Upper lobe of right lung (tissue), 1 donor: Measurements from ENCODE around the gene RPA3. TPM values are rescaled to one million over a fixed set of nuclear protein-coding genes. Genes with fewer than 3 reads are reported as not detected.
"Not testable (repeated sequence)": the region's sequence is repeated elsewhere in the genome, so short reads cannot be mapped to it uniquely, and the experiment has no call there.

Experiments
- ATAC-seq: fragments of 200-7000 bp; cut with Tn5 transposase; one replicate; pipeline ENCODE4 v1.9.1; 2020; ENCODE audit warnings: mild to moderate bottlenecking, moderate library complexity
- DNase-seq: peaks from one replicate; pipeline ENCODE4 v3.0.0-alpha.2; 2020
- H3K27ac ChIP-seq: fragments of 200-600 bp; one replicate; pipeline ENCODE4 v1.8.0; 2022
- H3K27me3 ChIP-seq: fragments of 200-600 bp; one replicate; pipeline ENCODE4 v1.8.0; 2022; ENCODE audit warnings: mild to moderate bottlenecking
- H3K36me3 ChIP-seq: fragments of 200-600 bp; one replicate; pipeline ENCODE4 v1.8.0; 2022
- H3K4me1 ChIP-seq: fragments of 200-600 bp; one replicate; pipeline ENCODE4 v1.8.0; 2022
- H3K4me3 ChIP-seq: fragments of 200-600 bp; one replicate; pipeline ENCODE4 v1.8.0; 2022; ENCODE audit warnings: mild to moderate bottlenecking
- H3K9me3 ChIP-seq: fragments of 200-600 bp; one replicate; pipeline ENCODE4 v1.8.0; 2022
- CTCF ChIP-seq: fragments of 200-600 bp; IDR thresholded peaks from one replicate; pipeline ENCODE4 v1.8.0; 2022; ENCODE audit warnings: antibody characterized with exemption
- intact Hi-C: fragments of 100-400 bp; cut with DNase I; formaldehyde crosslinking; loops from one replicate; pipeline ENCODE4 v1.11.0; 2022
- total RNA-seq: library from RNA; stranded (reverse); fragmentation: NEBNext Ultra II Directional; extraction: Animal tissue kit (Norgen Biotek cat#: 25700); gene quantifications from one replicate; pipeline ENCODE4 v1.2.1, GENCODE V29; 2021
- donor health status: DM: no; HTN: yes; CAD: no; lungs with severe emphysema.

RPA3 gene
- total RNA-seq, 1 donor from 2014 or later, result 21.4 TPM

DNA sequence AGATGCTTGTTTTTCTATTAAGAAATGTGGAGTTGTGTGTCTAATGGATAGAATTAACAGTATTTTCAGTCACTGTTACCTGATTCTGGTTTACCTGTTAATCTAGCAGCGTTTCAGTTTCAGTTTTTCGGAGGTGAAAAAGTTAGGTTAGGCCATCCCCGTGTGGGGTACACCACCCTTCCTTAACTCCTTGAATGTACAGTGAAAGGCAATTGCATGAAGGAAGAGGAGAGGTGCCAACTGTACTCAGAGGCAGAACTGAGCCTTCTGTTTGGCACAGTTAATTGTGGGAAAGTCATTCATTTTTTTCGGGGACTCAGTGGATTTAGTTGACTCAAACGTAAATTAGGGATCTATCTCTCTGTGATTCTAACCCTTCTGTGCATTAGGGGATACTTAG is 35.5 kb downstream of the RPA3 start:
- H3K4me3 ChIP-seq, result no peak overlapping the region
- ATAC-seq (peak; percentile 47), DNase-seq (no peak)
- H3K27ac ChIP-seq, result no peak overlapping the region
- no peaks in the 10 kb centered on the region for H3K36me3 ChIP-seq
- peaks cover 23% of the 10 kb centered on the region for H3K4me1 ChIP-seq
- TF ChIP-seq CTCF, result no peak
- H3K27me3 ChIP-seq, result no peaks in the 10 kb centered on the region
- H3K9me3 ChIP-seq, result no peaks in the 10 kb centered on the region
- intact Hi-C loops, result no loop called here

DNA sequence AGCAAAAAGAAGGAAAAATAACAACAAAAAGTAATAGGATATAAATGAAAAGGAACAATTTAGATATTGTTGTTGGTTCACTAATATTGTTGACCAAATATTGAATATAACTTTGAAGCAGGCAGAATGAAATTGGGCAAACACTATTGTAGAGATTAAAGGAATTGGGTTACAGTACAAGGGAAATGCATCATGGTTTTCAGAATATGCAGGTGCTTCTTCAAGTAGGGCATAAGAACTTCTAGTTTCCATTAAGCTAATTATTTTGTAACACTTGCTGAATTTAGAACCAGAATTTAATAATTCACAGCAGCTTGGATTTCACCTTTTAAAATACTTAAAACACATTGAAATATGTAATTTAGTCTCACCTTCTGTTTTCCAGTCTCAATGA is 36.5 kb downstream of the RPA3 start:
- no peak for ATAC-seq
- H3K4me1 ChIP-seq, result peaks cover 15% of the 10 kb centered on the region
- no peaks in the 10 kb centered on the region for H3K9me3 ChIP-seq
- H3K27me3 ChIP-seq, result no peaks in the 10 kb centered on the region
- H3K27ac ChIP-seq, result no peak overlapping the region
- no peaks in the 10 kb centered on the region for H3K36me3 ChIP-seq
- no peak for TF ChIP-seq CTCF
- DNase-seq, result no peak
- intact Hi-C loops, result no loop called here
- H3K4me3 ChIP-seq, result no peak overlapping the region

GRCh38 chr7:7681191-7681935 is 37.0 kb downstream of the RPA3 start:
- Histone ChIP-seq H3K9me3 (no peaks in the 10 kb centered on the region), H3K36me3 (no peaks in the 10 kb centered on the region), H3K4me3 (no peak overlapping the region), H3K27ac (peak overlapping the region; percentile 12), H3K27me3 (no peaks in the 10 kb centered on the region), H3K4me1 (peaks cover 10% of the 10 kb centered on the region)
- intact Hi-C loops, result no loop called here
- DNase-seq, result no peak
- ATAC-seq, result peak; percentile 80
- TF ChIP-seq CTCF, result peak; percentile 68

- H3K27ac ChIP-seq, H3K9me3 ChIP-seq, H3K36me3 ChIP-seq, intact Hi-C loops, DNase-seq, H3K27me3 ChIP-seq, H3K4me1 ChIP-seq, H3K4me3 ChIP-seq, ATAC-seq: not testable (repeated sequence)
Measured at GRCh38 chr7:7679640-7680039, 38.8 kb downstream of the RPA3 start.

DNA sequence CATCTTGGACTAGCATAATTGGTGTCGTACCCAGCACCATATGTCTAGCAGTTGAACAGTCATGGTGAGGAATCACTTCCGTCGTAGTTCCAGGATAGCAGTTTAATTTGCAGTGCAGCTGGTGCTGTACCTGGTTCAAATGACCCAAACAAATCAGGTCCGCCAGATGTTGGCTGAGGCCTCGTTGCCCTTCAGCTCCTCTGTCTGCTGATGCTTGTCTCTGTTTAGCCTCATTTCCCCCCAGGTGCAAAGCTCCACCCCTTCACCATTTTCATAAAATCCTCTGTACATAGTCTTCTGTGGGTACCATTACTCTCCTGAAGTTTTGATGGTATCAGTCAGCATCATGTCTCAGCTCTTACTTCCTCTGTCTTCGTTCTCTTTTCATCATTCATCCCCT is 42.7 kb downstream of the RPA3 start:
- H3K36me3 ChIP-seq, result no peaks in the 10 kb centered on the region
- no peak overlapping the region for H3K27ac ChIP-seq
- H3K27me3 ChIP-seq, result no peaks in the 10 kb centered on the region
- DNase-seq, result no peak
- intact Hi-C loops, result no loop called here
- H3K4me3 ChIP-seq, result no peak overlapping the region
- no peak for TF ChIP-seq CTCF
- ATAC-seq, result no peak
- H3K9me3 ChIP-seq, result no peaks in the 10 kb centered on the region
- H3K4me1 ChIP-seq, result no peaks in the 10 kb centered on the region

GRCh38 chr7:7673240-7673550 is 45.2 kb downstream of the RPA3 start:
- Histone ChIP-seq H3K9me3 (no peaks in the 10 kb centered on the region), H3K4me1 (no peaks in the 10 kb centered on the region), H3K4me3 (no peak overlapping the region), H3K36me3 (no peaks in the 10 kb centered on the region), H3K27me3 (no peaks in the 10 kb centered on the region), H3K27ac (no peak overlapping the region)
- TF ChIP-seq CTCF, result no peak
- ATAC-seq (no peak), DNase-seq (no peak)
- intact Hi-C loops, result no loop called here
